SH-SY5Y (cell line): ENCODE data around the gene AEBP2.

Source experiments
- GATA2 ChIP-seq: IDR thresholded peaks from 2 replicates; pipeline ENCODE4 v1.6.1; 2011; ENCODE audit warnings: mild to moderate bottlenecking, low read depth, low read length
- GATA3 ChIP-seq: IDR thresholded peaks from 2 replicates; pipeline ENCODE4 v1.6.1; 2011; ENCODE audit warnings: low read depth, mild to moderate bottlenecking, low read length, moderate library complexity

DNA sequence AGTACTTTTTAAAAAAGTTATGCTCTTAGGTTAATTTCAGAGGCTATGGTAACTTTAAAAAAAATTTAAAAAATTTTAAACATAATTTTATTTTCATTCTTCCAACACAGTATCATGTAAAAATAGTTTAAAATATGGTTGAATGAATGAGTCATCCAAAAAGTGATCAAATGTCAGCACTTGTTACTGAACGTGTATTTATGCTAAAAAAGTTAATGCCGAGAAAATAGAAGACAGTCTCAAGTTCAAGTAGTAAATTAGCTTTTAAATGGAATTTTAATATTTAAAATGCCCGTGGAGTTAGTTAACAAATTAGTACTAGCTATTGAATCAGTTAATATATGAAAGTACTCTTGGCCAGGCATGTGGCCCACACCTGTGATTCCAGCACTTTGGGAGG lies 4.8 kb downstream of the AEBP2 start:
- TF ChIP-seq GATA2 (no peak), GATA3 (no peak)
